Activated naive CD8-positive, alpha-beta T cell treated with anti-CD3 and anti-CD28 coated beads, Interleukin-2, amount 50 U/mL, for 16 hours (primary cell): ENCODE measurements around the gene M1AP.

Experiments
- DNase-seq: peaks from one replicate; pipeline ENCODE4 v3.0.0-alpha.2; 2020; ENCODE audit warnings: low read depth, low spot score

The M1AP gene

GRCh38 chr2:74525717-74526648, 122.1 kb downstream of the M1AP start, which contains the start of gene DQX1:
TSS of gene DQX1 (minus strand) at chr2:74526231. CDS start at chr2:74525729, 502 bp downstream.
- DNase-seq: no peak

DNA sequence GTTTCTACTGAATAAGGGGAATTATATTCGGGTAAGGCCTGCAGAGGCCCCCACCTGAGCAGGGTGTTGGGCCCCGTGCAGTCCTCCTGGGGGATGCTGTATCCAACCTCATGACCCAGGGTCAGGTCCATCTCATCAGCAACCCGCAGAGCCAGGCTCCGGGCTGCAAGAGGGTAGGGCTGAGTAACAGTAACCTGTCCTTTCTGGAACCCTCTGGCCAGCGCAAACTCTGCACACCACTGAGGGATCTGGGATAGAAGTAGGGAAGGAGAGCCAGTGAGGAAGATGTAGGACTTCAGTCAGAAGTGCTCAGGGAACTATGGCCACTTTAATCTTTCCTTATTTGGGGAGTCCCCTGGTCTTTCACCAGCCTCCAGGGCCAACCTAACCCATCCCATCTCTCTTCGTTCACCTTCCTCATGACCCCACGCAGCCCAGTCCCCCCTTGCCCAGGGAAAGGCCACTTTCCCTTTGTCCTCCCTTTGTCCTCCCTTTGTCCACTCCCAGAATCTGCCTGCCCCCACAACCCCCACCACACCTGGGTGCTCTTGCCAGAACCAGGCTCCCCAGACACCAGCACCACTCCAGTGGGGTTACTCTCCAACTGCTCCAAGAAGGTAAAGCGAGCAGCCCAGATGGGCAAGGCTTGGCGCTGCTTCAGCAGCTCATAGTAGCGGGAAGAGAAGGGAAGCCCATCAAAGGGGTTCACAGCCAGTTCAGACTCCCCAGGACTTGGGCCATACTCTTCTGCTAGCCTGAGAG, 123.0 kb downstream of the M1AP start:
- no peak for DNase-seq

GRCh38 chr2:74524005-74524404, 124.1 kb downstream of the M1AP start:
- DNase-seq: no peak

DNA sequence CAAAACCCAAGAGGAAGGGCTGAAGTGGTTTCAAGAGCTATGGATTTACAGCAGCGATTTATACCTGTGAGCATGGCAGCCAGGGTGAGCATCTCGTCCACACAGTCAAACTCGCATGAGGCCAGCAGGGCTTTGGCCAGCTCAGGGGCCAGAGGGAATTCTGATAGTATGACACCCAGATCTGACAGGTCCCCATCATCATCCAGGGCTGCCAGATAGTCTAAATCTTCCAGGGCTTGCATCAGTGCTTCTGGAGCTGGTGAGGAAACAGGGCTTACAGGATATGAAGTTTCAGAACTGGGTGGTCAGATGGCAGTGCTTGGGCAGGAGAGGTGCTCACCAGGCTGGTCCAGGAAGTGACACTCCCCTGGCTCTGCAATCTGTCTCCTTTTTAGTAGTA, 125.6 kb downstream of the M1AP start:
- no peak for DNase-seq

GRCh38 chr2:74516650-74517049, 131.5 kb downstream of the M1AP start:
- DNase-seq: no peak

GRCh38 chr2:74515981-74516633, 132.0 kb downstream of the M1AP start:
- peak; percentile 64 for DNase-seq

GRCh38 chr2:74515271-74515980, 132.7 kb downstream of the M1AP start:
- DNase-seq: no peak

DNA sequence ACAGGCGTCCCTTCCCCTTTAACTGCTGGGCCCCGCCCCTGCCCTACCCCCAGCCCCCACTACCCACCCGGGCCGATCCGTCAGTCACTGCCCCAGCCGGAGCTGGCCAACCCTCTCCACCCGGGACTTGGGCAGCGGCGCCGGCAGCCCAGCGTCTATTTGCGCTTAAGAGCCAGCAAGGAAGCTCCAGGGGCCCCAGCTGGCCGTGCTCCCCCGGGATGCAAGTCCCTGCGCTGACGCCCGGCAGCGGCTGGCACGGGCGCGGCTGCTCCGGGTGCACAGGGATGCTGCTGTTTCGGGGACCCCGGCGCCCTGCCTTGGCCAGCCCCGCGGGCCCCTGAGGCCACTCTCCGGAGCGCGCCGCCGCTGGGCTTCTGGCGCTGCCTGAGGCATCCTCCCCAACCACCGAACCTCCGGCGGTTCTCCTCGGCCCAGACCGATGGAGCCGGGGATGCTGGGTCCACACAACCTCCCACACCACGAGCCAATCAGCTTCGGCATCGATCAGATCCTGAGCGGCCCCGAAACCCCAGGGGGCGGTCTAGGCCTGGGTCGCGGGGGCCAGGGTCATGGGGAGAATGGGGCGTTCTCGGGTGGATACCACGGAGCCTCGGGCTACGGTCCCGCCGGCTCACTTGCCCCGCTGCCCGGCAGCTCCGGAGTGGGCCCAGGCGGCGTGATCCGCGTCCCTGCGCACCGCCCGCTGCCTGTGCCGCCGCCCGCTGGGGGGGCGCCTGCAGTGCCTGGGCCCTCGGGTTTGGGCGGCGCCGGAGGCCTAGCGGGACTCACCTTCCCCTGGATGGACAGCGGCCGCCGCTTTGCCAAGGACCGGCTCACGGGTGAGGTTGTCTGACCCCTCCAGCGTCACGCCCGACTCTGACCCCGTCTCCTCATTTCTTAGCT, 133.5 kb downstream of the M1AP start, which contains the start of gene TLX2:
Gene TLX2, plus strand, starts transcription at position 83 of the 903 bp plus-strand sequence. Its CDS starts 357 bp downstream, at position 440.
- DNase-seq: no peak

GRCh38 chr2:74513605-74514367, 134.3 kb downstream of the M1AP start:
- DNase-seq: no peak

DNA sequence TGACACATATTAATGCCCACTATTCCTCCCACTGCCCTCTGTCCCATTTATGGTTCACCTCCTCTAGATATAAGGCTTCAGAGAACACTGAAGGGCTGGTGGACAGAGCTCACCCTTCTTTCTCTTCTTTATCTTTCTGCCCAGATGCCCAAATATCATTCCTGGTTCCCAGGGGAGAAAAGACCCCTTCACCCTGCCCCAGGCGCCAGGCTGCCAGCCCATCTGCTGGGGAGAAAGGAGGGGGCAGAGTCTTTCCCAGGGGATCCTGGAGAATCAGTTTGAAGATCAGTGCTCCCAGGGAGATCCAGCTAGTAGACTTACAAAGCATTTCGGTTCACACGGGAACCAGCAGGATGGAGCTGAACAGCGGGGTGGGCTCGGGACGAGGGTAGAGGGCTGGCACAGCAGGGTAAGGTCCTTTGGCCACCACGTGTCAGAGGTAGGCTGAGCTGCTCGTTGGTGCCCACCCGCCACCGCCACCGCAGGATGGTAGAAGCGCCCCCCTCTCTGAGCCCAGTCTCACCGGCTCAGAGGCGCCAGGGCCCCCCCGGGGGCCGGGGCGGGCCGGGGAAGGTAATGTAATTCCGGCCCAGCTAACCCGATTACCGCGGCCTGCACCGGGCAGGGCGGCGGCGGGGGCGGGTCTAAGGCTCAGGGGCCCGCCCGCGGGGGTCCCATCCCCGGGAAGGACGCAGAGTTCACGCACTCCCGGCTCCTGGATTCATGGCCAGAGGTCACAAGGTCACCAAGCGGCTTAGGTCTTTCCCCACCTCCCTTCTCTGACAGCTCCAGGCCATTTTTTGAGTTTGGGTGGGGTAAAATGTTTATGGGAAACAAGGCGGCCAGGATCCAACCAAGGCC, 135.2 kb downstream of the M1AP start:
- DNase-seq: no peak

- DNase-seq: no peak
Measured at GRCh38 chr2:74511104-74511989, 136.8 kb downstream of the M1AP start.

GRCh38 chr2:74510272-74510671, 137.9 kb downstream of the M1AP start:
- no peak for DNase-seq

DNA sequence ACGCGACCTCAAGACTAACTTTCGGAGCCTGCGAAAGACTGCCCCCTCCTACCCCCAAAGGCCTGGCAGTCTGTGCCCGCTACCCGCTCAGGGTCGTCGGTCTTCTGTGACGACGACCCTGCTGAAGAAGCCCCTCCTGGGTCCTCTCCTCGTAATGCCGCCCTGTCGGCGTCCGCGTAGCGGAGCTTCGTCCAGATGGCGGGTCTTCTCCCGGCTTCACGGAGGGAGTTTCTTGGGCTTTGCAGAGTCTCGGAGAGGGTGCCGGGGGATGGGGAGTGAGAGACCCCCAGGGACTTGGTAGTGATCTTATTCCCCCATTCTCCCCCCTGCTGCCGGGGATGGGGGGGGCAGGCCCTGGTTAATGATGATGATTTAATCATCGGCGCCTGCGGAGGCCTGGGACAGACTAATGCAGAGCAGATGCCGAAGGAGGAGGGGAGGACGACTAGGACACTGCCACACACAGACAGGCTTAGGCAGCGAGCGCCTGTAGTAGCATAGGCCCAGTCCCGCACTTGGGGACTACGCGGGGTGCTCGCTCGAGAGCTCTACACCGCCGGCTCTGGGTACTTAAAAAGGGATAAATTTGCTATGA, 140.1 kb downstream of the M1AP start:
- no peak for DNase-seq
